Effector CD4-positive, alpha-beta T cell (primary cell): ENCODE data around the gene PBXIP1.
"Not testable (repeated sequence)": the region's sequence is repeated elsewhere in the genome, so short reads cannot be mapped to it uniquely, and the experiment has no call there.

Experiments
- DNase-seq: peaks from one replicate; pipeline ENCODE4 v3.0.0-alpha.2; 2020

Gene PBXIP1

DNA sequence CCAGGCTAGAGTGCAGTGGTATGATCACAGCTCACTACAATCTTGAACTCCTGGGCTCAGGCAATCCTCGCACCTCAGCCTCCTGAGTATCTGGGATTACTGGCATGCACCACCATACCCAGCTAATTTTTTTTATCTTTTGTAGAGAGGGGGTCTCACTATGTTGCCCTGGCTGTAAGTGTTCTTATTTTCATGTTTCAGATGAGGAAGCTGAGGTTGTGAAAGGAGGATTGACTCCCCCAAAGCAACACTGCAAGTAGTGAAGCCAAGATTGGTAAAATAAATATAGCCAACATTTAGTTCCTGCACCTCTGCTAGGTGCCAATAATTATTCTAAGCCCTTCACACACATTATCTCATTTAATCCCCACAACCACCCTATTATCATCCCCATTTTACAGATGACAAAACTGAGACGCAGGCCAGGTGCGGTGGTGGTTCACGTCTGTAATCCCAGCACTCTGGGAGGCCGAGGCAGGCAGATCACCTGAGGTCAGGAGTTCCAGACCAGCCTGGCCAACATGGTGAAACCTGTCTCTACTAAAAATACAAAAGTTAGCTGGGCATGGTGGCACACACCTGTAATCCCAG lies 21.4 kb downstream of the PBXIP1 start:
- DNase-seq = no peak

DNA sequence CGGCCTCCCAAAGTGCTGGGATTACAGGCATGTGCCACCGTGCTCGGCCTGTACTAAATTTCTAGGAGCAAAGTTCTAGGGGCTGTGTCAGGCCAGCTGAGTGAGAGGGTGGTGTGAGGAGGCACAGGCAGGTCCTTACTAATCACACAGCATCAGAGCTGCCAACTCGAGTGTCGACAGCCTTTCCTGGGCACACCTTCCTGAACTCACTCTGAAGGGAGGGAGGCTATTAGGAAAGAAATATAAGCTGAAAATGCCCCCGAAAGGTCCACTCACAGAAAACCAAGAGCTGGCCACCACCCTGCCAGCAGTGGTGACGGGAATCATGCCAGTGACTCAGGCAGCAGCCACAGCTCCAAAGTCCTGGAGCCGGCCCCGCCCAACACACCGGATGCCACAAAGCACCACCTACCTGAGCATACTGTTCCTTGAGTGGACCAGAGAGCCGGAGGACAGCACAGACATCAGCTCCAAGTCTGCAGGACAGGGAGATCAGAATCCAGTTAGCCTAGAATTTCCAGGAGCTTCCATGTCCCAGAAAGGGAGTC lies 23.9 kb downstream of the PBXIP1 start:
- no peak for DNase-seq

DNA sequence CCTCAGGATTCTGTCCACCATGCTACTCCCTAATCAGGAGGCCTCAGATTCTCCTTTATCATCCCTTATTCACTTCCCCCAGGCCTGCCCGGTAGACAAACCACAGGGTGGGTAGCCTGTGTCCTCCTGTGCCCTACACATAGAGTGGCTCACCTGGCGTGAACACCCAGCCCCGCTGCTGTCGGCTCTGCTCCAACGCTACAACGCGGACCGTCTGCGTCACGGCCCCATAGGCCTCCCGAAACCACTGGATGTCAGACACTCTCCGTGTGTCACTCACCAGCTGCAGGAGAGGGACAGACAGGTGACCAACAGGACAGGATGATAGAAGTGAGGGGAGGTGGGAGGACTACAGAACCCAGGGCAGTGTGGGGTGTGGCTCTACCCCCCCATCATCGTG lies 29.7 kb downstream of the PBXIP1 start:
- DNase-seq = no peak

DNA sequence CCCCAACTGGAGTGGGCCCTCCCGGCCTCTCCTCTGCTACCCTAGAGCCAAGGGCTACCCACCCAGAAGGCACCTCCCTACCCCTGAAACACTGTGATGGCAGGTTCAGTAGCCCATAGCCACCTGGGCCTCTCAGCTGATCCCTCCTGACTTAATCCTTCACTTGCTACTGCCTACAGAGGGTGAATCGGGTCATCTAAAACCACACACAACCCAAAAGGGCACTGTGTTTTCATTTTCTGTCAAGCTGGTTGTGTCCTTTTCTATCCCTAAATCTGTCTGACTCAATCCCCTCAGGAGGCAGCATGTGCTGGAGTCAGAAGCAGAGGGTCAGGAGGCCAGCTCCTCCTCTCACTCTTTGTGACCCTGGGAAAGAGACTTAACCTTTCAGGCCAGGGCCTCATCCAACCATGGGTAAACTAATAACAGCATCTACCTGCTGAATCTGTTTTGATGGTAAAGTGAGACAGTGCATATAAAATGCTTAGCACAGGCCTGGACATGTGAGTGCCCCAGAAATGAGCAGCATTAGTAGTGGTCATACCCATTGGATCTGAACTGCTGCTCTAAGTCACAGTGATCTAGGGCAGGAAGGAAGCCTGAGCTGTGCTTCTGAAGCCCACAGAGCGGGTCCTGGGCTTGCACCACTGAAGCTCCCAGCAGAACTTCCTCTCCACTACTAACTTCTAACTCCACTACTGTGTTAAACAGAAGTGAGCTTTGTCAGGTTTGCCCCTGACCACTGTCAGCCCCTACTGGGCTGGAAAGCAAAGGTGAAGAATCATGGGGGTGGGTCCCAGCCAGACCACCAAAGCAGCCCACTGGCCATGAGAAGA lies 30.3 kb downstream of the PBXIP1 start:
- DNase-seq = no peak

DNA sequence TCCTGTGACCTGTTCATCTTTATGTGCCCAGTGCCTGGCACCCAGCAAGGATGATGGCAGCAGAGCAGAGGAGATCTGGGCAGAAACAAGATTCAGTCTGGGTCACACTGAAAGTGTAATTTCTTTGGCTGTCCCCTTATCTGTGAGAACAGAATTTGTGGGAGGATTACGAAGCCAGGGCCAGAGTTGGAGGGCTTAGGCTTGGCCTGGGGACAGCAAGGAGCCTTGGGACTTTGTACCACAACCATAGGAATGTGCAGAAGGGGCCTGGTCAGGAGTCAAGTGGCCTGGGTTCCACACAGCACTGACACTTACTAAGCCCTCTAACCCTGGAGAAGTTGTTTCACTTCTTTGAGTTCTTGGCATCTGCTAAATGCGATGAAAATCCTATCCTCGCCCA lies 32.2 kb downstream of the PBXIP1 start:
- DNase-seq = no peak

DNA sequence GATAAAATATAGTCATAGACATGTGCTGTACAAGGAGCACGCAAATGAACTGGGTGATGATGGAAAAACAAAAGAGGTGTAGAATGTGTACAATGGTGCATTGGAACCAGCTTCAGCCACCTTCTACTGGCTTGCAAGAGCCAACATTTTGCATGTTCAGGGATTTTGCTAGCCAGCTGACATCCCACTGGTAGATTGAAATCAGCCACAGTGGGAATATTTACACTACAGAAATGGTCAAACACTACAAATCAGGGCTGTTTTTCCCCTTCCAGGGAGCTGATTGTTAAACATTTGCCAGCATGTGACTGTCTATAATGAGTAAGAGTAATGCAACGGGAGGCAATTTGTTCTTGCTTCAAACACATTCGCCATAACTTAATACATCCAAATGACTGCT lies 42.6 kb downstream of the PBXIP1 start:
- no peak for DNase-seq

DNA sequence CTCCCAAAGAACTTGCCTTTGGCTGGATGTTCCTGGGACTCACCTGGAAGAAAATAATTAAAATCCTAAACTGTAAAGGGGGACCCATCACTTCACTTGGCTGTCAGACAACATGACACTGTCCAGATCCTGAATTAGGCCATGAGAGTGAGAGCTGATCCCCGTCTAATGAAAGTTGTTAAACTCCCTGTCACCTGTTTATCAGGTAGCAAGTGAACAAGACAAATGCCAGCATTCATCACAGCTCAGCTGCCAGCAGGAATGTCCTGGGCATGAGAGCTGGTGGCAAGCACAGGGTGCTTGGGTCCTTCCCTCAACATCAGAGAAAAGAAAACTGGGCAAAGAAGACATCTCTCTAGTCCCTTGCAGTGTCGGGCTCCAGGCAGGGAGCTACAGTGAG lies 43.1 kb downstream of the PBXIP1 start:
- no peak for DNase-seq

DNA sequence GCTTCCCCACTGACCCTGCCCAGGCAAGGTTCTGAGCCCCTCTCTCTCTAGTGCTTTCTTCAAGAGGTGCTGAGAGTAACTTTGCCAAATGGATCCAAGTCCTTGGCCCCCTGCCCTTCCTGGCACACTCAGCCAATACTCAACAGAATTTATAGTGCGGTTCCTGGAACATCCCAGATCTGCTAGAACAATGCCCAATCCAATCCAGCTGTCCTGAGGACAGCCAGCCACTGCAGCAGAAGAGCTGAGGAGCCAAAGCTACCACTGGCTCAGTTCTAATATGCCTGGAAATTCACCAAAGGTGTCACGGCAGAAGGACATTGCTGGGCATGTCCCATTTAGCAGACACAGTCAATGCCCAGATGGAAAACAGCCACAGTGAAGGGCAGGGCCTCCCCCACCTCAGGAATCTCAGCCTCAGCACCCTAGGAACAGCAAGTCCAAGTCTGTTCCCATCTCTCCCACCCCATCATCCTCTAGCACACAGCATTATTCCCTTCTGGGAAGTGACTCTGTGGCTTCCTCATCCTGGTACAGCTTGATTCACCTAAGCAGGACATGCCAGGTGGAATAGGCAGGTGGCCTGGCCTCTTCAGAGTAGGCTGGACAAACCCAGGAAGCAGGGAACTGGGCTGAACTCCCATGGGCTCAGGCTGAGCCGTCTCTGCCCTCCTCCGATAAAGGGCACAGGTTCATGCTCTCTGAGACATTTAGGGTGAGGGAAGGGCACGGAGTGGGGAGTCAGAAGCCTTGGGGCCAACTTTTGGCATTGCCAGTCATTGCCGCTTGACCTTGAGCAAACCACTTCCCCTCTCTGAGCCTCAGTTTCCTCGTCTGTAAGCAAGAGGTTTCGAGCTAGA lies 44.0 kb downstream of the PBXIP1 start:
- DNase-seq = no peak

DNA sequence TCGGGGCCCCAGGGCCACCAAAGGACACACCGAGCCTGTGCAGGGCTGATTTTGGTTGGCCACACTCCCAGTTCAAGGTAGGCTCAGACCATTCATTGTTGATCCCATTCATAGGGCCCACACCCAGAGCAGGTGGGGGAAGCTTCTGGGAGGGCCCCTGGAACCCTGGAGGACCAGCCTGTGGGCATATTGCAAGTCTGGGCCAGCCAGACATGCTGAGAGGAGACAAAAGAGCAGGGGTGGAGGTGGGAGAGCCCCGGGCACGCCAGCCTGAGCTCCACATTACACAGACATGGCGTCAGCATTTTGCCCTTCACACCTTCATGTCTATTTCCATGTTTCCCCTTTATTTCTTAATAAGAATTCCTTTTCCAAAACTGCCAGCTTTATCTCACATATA lies 45.0 kb downstream of the PBXIP1 start:
- DNase-seq = no peak

DNA sequence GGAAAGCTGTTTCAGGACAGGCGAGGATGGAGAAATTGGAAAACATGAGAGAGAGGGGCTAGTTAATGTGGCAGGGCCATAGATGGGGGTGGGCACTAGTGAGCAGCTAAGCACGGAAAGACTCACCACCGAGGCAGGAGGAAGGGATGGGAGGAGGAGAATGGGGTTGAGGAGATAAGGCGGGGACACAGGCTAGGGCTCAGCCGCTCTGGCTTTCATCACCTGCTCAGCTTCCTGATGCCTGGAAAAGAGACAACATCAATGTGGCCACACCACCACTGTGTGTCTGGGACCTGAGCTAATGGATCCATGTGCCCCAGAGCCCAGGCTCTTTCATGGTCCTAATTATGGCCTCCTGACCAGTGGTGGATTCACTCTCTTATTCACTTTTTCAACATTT lies 47.0 kb downstream of the PBXIP1 start:
- no peak for DNase-seq

DNA sequence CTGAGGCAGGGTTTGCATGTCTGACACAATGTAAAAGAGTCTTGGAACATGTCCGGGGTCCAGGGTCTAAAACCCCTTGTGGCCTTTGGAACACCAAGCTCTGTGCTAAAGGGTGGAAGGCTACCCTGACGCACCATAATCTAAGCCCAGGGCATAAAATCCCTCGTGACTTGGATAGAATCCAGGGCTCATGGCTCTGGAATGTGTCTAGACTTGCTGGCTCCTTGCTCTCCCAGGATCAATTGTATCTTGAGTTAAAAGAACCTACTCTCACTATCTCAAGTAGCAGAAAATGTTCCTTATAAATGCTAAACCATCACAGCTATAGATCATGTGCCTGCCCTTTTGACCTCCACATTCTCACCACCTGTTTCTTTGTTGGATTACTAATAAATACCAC lies 47.8 kb downstream of the PBXIP1 start:
- not testable (repeated sequence) for DNase-seq

DNA sequence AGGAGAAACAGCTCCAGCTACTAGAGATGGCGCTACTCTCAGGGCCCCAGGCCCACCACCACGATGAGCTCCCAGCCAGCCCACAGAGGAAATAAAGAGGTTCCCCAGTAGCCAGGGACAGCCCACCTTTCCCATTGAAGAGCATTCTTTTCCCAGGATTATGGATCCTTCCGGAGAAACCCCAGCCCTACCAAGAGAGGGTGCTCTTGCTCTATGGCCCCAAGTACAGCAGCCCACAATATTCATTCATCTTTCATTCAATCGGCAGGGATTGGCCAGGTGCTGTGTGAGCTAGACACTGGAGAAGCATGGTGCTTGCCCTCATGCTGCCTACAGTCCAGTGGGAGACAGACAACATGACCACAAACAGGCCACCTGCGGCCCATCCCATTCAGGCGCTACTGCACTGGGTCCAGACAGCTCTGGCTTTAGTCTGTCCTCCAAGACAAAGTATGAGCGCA lies 49.2 kb downstream of the PBXIP1 start:
- no peak for DNase-seq

DNA sequence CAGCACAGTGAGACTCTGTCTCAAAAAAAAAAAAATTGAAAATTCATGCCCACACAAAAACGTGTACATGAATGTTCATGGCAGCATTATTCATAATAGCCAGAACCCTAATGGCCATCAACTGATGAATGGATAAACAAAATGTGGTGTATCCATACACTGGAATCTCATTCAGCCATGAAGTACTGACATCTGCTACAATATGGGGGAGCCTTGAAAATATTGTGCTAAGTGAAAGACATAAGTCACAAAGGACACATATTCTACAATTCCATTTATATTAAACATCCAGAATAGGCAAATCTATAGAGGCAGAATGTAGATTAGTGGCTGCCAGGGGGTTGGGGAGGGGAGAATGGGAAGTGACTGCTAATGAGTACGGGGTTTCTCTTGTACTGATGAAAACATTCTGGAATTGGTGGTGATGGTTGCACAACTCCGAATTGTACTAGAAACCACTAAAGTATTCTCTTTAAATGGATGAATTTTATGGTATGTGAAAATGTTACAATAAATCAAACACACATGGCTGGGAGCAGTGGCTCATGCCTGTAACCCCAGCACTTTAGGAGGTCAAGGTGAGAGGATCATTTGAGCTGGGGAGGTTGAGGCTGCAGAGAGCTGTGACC lies 52.8 kb downstream of the PBXIP1 start:
- no peak for DNase-seq

DNA sequence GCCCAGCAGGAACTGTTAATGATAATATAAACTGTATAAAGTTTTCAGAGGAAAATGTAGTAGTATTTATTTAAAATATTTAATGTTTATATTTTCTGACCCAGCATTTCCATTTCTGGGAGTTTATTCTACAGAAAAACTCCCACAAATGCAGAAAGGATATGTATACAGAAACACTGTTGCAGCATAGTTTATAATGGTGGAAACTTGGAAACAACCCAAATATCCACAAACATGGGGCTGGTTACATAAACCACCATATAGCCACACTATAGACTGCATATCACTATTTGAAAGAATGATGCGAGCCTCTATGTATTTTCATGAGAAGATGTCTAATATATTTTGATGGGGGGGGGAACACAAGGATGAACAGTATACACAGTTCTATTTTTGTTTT lies 54.3 kb downstream of the PBXIP1 start:
- no peak for DNase-seq

DNA sequence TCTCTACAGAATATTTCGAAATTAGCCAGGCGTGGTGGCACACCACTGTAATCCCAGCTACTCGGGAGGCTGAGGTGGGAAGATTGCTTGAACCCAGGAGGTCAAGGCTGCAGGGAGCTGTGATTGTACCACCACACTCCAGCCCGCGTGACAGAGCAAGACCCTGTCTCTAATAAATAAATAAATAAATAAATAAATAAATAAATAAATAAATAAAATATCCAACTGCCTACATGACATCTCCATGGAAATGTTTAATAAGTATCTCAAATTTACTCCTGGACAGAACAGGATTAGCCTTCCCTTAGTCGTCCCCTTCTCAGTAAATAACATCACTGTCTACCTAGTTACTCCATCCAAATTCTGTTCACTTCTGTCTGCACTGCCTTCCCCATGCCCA lies 56.9 kb downstream of the PBXIP1 start:
- DNase-seq = no peak

DNA sequence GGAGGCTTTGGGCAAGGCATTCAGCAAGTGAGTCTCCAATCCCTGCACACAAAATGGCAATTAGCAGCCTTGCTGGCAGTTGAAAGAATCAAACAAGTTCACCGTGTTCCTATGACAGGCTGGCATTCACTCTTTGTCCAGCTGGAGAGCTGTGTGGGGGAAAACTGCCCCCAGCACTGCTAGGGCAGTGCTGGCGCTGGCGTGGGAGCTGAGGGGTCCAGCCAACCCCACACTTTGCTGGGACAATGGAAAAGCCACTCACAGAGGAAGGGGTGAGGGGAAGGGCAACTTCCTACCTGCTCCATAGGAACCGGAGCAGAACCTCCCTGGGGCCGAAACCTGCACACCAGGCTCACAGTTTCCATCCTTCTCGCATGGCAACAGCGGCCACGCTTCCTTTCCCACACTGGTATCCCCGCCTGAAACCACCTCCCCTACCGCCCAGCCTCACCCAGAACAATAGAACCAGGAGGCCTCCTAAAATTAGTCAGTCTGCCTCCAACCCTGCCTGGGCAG lies 59.1 kb downstream of the PBXIP1 start:
- no peak for DNase-seq

DNA sequence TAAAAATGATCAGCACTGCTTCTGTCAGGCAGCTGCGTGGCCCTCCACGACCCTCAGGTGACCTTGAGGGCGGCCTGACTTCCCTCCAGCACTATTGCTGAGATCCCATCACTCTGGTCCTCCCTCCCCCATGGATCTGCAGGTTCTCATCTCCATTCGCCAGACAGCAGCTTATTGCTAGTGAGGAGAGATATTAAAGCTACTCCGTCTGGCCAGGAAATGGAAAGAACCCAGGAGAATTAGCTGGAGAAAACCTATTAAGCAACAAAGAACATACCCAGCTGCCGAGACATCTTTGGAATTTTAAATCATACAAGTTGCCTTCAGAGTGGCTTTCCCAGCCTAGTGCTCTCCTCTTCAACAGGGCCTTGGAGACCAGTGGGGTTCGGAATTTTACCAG lies 60.1 kb downstream of the PBXIP1 start:
- no peak for DNase-seq
